Activated T-helper 1 cell treated with anti-CD3 and anti-CD28 coated beads, Interleukin-2, amount 50 U/mL, for 16 hours (primary cell): ENCODE measurements around the gene C12orf75.
"Not testable (repeated sequence)": the region's sequence is repeated elsewhere in the genome, so short reads cannot be mapped to it uniquely, and the experiment has no call there.

ENCODE experiments used
- DNase-seq, 2 donors: peaks; one replicate each; pipeline ENCODE4 v3.0.0-alpha.2; 2020; ENCODE audit warnings: low read depth in 1 of 2, low spot score in 1 of 2

C12orf75 gene

GRCh38 chr12:105369014-105369413 lies 38.5 kb downstream of the C12orf75 start:
- no peak for DNase-seq

- no peak for DNase-seq
Observed at GRCh38 chr12:105374303-105374702, 43.8 kb downstream of the C12orf75 start.

GRCh38 chr12:105377077-105377476 lies 46.6 kb downstream of the C12orf75 start:
- no peak for DNase-seq

GRCh38 chr12:105378911-105379310 lies 48.4 kb downstream of the C12orf75 start:
- DNase-seq, result no peak

GRCh38 chr12:105382771-105383622 lies 52.5 kb downstream of the C12orf75 start:
- DNase-seq, result no peak

- no peak for DNase-seq
Observed at GRCh38 chr12:105384220-105384619, 53.7 kb downstream of the C12orf75 start.

DNA sequence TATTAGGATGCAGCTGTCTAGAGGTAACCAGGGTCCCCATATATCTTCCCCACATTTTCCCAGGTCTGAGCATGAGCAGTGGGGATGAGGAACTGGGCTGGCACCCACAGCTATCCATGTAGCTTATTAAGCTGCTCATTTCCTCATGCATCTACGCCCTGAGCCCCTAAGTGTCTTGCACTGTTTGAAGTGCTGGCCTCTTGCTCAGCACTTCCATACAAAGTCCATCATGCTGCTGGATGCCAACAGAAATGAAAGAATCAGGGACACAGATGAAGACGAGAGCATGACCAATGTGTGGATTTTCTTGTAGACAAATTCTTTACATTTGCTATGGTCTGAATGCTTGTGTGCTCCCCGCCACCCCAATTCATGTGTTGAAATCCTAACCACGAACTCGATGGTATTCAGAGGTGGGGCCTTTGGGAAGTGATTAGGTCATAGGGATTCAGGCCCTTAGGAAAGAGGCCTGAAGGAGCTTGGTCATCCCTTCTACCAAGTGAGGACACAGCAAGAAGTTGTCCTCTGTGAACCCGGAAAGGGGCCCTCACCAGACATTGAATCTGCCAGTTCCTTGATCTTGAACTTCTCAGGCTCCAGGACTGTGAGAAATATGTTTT lies 54.5 kb downstream of the C12orf75 start:
- DNase-seq, result no peak

- DNase-seq, result no peak
Observed at GRCh38 chr12:105386431-105386830, 55.9 kb downstream of the C12orf75 start.

- no peak for DNase-seq
Observed at GRCh38 chr12:105391231-105391630, 60.7 kb downstream of the C12orf75 start.

GRCh38 chr12:105393587-105393986 lies 63.1 kb downstream of the C12orf75 start:
- no peak for DNase-seq

DNA sequence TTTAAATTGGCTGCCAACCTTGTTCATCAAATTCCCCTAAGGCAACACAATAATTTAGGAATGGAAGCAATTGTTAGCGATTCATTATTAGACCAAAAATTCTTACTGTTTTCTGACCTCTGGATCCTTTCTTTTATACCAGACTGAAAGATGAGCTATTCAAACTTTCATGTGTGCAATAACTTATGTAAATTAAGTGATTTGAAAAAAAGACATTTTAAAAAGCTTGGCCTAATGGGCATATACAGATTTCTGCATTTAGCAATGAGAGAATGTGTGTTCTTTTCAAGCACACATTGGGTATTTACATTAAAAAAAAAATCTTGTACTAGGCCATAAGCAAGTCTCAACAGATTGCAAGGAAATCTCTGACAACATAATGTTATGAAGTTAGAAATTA lies 65.5 kb downstream of the C12orf75 start:
- DNase-seq, result no peak

DNA sequence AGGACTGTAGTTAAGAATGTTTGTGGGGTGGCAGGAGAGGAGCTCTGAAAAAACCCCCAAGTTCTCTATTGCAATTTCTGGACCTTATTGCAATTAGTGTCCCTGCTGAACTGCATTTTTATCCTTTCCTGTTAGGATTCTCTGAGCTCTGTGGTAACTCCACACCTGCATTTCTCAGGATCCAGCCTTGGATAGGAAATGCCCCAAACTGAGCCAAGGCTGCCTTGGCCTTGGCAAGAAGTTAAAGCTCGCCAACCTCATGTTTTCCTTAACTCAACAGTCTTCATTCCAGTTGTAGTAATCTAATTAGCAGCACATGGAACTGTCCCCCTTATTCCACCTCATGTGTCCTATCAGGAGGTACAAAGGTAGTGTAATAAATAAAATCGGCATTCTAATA lies 66.5 kb downstream of the C12orf75 start:
- no peak for DNase-seq

GRCh38 chr12:105398930-105399329 lies 68.4 kb downstream of the C12orf75 start:
- no peak for DNase-seq

- DNase-seq, result no peak
Observed at GRCh38 chr12:105399428-105400081, 69.1 kb downstream of the C12orf75 start.

DNA sequence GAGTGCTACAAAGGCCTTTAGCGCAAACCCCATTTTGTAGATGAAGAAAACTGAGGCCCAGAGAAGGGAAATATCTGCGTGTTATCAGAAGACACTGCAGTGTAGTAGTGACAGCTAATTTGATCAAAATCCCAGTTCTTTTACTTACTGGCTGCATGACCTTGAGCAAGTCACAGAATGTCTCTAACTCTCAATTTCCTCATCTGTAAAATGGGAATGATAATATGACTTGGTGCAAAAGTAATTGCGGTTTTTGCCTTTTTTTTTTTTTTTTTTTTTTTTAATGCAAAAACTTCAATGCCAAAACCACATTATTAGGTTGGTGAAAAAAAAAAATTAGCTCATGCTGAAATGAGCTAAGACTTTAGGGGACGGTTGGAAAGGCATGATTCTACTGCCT lies 69.7 kb downstream of the C12orf75 start:
- no peak for DNase-seq

- no peak for DNase-seq
Observed at GRCh38 chr12:105401198-105401597, 70.7 kb downstream of the C12orf75 start.

DNA sequence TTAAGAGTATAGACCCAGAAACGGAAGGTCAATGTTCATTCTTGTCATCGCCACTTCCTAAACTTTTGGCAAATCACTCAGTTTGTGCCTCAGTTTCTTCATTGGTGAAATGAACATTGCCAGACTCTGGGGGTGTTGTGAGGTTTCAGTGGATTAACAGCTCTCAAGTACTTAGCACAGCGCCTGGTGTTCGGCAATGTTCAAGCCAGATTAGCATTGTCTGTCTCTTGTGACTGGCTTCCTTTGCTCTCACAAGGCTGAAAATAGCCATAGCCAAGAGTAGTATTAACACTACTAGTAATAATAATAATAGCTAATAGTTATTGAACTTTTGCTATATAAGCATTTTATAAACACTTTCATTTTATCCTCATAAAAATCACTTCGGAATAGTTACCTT lies 71.9 kb downstream of the C12orf75 start:
- no peak for DNase-seq

GRCh38 chr12:105403095-105403494 lies 72.6 kb downstream of the C12orf75 start:
- DNase-seq, result no peak

DNA sequence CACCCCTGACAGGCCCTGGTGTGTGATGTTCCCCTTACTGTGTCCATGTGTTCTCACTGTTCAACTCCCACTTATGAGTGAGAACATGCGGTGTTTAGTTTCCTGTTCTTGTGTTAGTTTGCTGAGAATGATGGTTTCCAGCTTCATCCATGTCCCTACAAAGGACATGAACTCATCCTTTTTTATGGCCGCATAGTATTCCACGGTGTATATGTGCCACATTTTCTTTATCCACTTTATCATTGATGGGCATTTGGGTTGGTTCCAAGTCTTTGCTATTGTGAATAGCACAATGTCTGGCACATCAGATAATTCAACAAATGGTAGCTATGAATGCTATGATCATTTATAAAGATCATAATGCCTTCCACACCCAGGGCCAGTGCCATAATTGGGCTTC lies 73.6 kb downstream of the C12orf75 start:
- not testable (repeated sequence) for DNase-seq

- DNase-seq, result no peak
Observed at GRCh38 chr12:105406497-105406896, 76.0 kb downstream of the C12orf75 start.

DNA sequence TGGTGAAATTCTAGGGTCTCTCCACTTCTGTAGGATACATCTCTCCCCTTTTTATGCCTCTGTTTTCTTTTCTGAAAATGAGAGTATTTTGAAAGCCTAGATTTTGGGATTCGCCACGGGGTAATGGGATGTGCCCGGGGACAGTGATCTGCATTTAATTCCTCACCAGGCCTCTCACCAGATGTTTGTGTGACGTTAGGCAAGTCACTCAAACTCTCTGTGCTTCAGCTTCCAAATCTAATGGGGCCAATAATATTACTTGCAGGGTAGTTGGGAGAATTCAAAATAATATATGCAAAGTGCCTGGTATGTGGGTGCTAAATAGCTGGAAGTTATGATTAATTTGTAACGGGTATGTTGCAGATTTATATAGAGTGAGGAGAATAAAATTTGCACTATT lies 78.8 kb downstream of the C12orf75 start:
- DNase-seq, result no peak

DNA sequence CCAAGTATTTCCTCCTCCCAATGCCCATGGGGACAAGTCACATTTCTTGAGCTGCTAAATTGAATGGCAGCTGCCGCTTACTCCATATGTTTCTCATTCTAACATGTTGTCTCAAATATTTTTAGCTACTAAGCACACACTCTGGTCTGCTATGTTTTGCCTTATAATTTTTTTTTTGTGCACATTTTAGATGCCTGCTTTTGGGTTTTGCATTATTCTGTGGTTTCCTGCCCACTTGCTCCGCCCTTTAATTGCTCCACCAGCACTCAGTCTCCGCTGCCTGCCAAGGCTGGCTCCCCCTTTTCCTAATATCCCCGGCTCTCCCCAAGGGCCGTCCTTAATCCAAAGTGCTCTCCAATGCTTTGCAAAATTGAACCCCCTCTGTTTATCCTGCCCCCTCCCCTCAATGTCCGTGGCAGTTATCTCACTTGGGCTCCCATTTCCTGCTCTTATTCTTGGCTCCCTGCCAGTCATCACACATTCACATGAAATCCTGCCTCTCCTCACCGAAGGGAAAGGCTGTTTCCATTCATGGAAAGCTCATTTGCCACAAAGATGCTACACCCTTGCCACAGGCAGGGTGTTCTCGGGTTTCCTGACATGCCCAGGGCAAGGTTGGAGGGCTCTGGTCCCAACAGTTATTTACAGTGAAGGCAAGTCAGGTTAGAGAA lies 79.4 kb downstream of the C12orf75 start:
- DNase-seq, result no peak
